K562 (cell line): ENCODE data around the gene SLC5A10. TPM values are rescaled to one million over a fixed set of nuclear protein-coding genes. Genes with fewer than 3 reads are reported as not detected.
"Not testable (repeated sequence)": the region's sequence is repeated elsewhere in the genome, so short reads cannot be mapped to it uniquely, and the experiment has no call there.

ENCODE experiments used
- ATAC-seq: fragments of 200-7000 bp; cut with Tn5 transposase; 3 replicates; pipeline ENCODE4 v1.9.1; 2020; ENCODE audit warnings: moderate library complexity
- BruUV-seq: library from RNA; stranded (reverse); fragments of 400-500 nt; replicated peaks from 2 replicates; lab custom pipeline; 2021; lab: Mats Ljungman, UMichigan
- CTCF ChIA-PET: fragments of 300-600 bp; formaldehyde crosslinking; extraction: SDS; loops from one replicate; lab custom pipeline; 2021; ENCODE audit warnings: low intra/inter-chr PET ratio; lab: Yijun Ruan, JAX
- POLR2A ChIA-PET: fragments of 300-600, 350-650 bp; sonication (Branson Sonifier 250); formaldehyde crosslinking; extraction: SDS; loops from one replicate; lab custom pipeline; 2021; ENCODE audit warnings: antibody characterized with exemption, inconsistent platforms; lab: Yijun Ruan, JAX
- DNase-seq, 4 experiments: peaks; one replicate each; pipeline versions ENCODE4 v3.0.0 to v3.0.0-alpha.2; 2011 to 2018; ENCODE audit warnings: low spot score in 3 of 4, mixed read lengths in 3 of 4; ENCODE audit errors: extremely low read depth in 1 of 4
- FAIRE-seq: peaks from 2 replicates; lab custom pipeline; 2011; peaks lifted over from hg19 to GRCh38; lab: Jason Lieb, UNC
- H2AFZ ChIP-seq: 2 replicates; pipeline ENCODE4 v1.6.0; 2011; ENCODE audit warnings: low read depth, low read length, control low read depth, inconsistent platforms
- H3K27ac ChIP-seq: fragments of 200-600 bp; 3 replicates; pipeline ENCODE4 v1.8.0; 2011; ENCODE audit warnings: low read depth, mild to moderate bottlenecking, control low read depth, inconsistent platforms, low read length, moderate library complexity, mixed read lengths; ENCODE audit errors: extremely low read depth
- H3K27me3 ChIP-seq, 2 experiments: fragments of 300-600 bp in 1 of 2; 2 replicates in 1 of 2; 3 replicates in 1 of 2; pipeline versions ENCODE4 v1.6.0 to v1.8.0; 2011; ENCODE audit warnings: inconsistent platforms in 2 of 2, low read length in 2 of 2, mild to moderate bottlenecking in 1 of 2, mixed read lengths in 1 of 2, moderate library complexity in 1 of 2; ENCODE audit not compliant: control insufficient read depth in 2 of 2, insufficient read depth in 2 of 2
- H3K36me3 ChIP-seq: fragments of 300-600 bp; 3 replicates; pipeline ENCODE4 v1.8.0; 2011; ENCODE audit warnings: mild to moderate bottlenecking, low read length, inconsistent platforms; ENCODE audit not compliant: control insufficient read depth, insufficient read depth
- H3K4me1 ChIP-seq, 2 experiments: fragments of 200-600 bp in 1 of 2; replicated peaks in 1 of 2; 2 replicates in 1 of 2; 3 replicates in 1 of 2; pipeline versions ENCODE4 v1.5.1 to v1.8.0; 2011; ENCODE audit warnings: inconsistent platforms in 2 of 2, low read length in 2 of 2, mild to moderate bottlenecking in 1 of 2, mixed read lengths in 1 of 2, moderate library complexity in 1 of 2; ENCODE audit not compliant: control insufficient read depth in 2 of 2, insufficient read depth in 2 of 2
- H3K4me2 ChIP-seq: 2 replicates; pipeline ENCODE4 v1.6.1; 2011; ENCODE audit warnings: low read length, control low read depth, inconsistent platforms, mixed read lengths; ENCODE audit not compliant: insufficient read depth
- H3K4me3 ChIP-seq: fragments of 200-600 bp; sonication (generic), shearing (Covaris generic); 2 replicates; pipeline ENCODE4 v1.5.1; 2016; ENCODE audit warnings: control low read depth, inconsistent platforms
- H3K79me2 ChIP-seq: fragments of 200-600 bp; 3 replicates; pipeline ENCODE4 v1.8.0; 2011; ENCODE audit warnings: low read length, inconsistent platforms; ENCODE audit not compliant: control insufficient read depth, insufficient read depth
- H3K9ac ChIP-seq, 2 experiments: 2 replicates each; pipeline versions ENCODE4 v1.6.0 to v1.6.1; 2011; ENCODE audit warnings: low read depth in 2 of 2, low read length in 2 of 2, control low read depth in 1 of 2, inconsistent platforms in 1 of 2, mild to moderate bottlenecking in 1 of 2, mixed read lengths in 1 of 2; ENCODE audit not compliant: insufficient read depth in 1 of 2
- H3K9me1 ChIP-seq: one replicate; pipeline ENCODE4 v1.6.0; 2011; ENCODE audit warnings: inconsistent platforms, mild to moderate bottlenecking, low read length, moderate library complexity; ENCODE audit not compliant: control insufficient read depth, insufficient read depth
- H3K9me3 ChIP-seq: replicated peaks from 2 replicates; pipeline ENCODE4 v1.5.1; 2011; ENCODE audit warnings: low read depth, low read length, inconsistent platforms; ENCODE audit not compliant: control insufficient read depth, insufficient read depth
- H4K20me1 ChIP-seq: replicated peaks from 2 replicates; pipeline ENCODE4 v1.6.1; 2011; ENCODE audit warnings: low read length, inconsistent platforms, mixed read lengths; ENCODE audit not compliant: control insufficient read depth, insufficient read depth
- ATF7 ChIP-seq: fragments of 450-650 bp; IDR thresholded peaks from 2 replicates; pipeline ENCODE4 v1.7.1; 2014; ENCODE audit warnings: mild to moderate bottlenecking, moderate library complexity
- RCOR1 ChIP-seq, 2 experiments: IDR thresholded peaks; 2 replicates each; pipeline ENCODE4 v1.6.1; 2012; ENCODE audit warnings: low read depth in 2 of 2, low read length in 2 of 2, borderline replicate concordance in 1 of 2, improper control_type of control experiment in 1 of 2
- ZFP30 ChIP-seq: fragments of 250-450 bp; sonication (Bioruptor Pico); IDR thresholded peaks from 2 replicates; pipeline ENCODE4 v1.8.0; 2022; ENCODE audit warnings: moderate library complexity, mild to moderate bottlenecking, inconsistent platforms, borderline replicate concordance
- ZNF3 ChIP-seq: fragments of 250-450 bp; sonication (Bioruptor Pico); IDR thresholded peaks from 2 replicates; pipeline ENCODE4 v1.5.0; 2021; ENCODE audit warnings: mild to moderate bottlenecking, moderate library complexity
- WGBS: fragments of 100-300 bp; shearing (Covaris generic); methylation state at CpG from one replicate; pipeline ENCODE4 v1.1.6; 2016; ENCODE audit warnings: low coverage, mixed read lengths; ENCODE audit not compliant: insufficient coverage; ENCODE audit errors: missing lambda C conversion rate; 5-methylcytosine and 5-hydroxymethylcytosine counted together
- in situ Hi-C: fragments of 300-500 bp; cut with MboI; formaldehyde crosslinking; loops from 4 replicates; pipeline ENCODE4 v1.15.0; 2018; ENCODE audit warnings: inconsistent platforms, mixed read lengths
- intact Hi-C: fragments of 100-400 bp; cut with micrococcal nuclease; formaldehyde crosslinking; loops from 2 replicates; pipeline ENCODE4 v1.14.2; 2022
- polyA plus RNA-seq, 8 experiments: library from polyadenylated mRNA; depleted of rRNA in 4 of 8; stranded (reverse) in 5 of 8; unstranded in 3 of 8; fragments of >200 nt; fragmentation: Nextera tagmentation in 2 of 8; fragmentation: Illumina TruSeq in 1 of 8; extraction: Ambion mirVana in 2 of 8; extraction: Trizol in 1 of 8; gene quantifications; 2 replicates each; pipeline versions ENCODE4 v1.2.1 to v1.2.3, GENCODE V29; 2011 to 2014; ENCODE audit warnings: inconsistent platforms in 1 of 8, missing spikeins in 1 of 8
- total RNA-seq, 7 experiments: library from RNA; depleted of rRNA in 6 of 7; stranded (reverse); fragments of >200 nt in 6 of 7; fragmentation: Illumina TruSeq in 2 of 7; extraction: Trizol in 2 of 7; gene quantifications; 2 replicates each; pipeline versions ENCODE4 v1.2.1 to v1.2.3, GENCODE V29; 2011 to 2021; ENCODE audit warnings: low replicate concordance in 1 of 7

Gene SLC5A10
- total and polyA plus RNA-seq, 9 of the 15 experiments (the other 6 are each of a cell fraction or from before 2014, with no cell fraction given) = 0.03 to 0.09 (median 0.03) TPM; not detected in 5

GRCh38 chr17:18922596-18922995 lies 29.4 kb upstream of the SLC5A10 start:
- H3K9ac ChIP-seq, ATAC-seq, H3K4me2 ChIP-seq, CTCF ChIA-PET, H3K4me3 ChIP-seq, H3K79me2 ChIP-seq, H3K9me3 ChIP-seq, in situ Hi-C loops, H3K27ac ChIP-seq, BruUV-seq, H2AFZ ChIP-seq, FAIRE-seq, intact Hi-C loops, H3K27me3 ChIP-seq, H3K9me1 ChIP-seq, DNase-seq, H4K20me1 ChIP-seq: not testable (repeated sequence)
- WGBS = 100% methylated on average over 2 of the region's 7 CpGs
- POLR2A ChIA-PET = interaction anchor here (0.9 kb wide), 1 partner anchor 10 kb away, joined by 3 read pairs; no protein-coding TSS in a partner anchor
- peaks cover 7 to 24% of the 10 kb centered on the region in 2 experiments; a peak in 4 of 5 replicates for H3K4me1 ChIP-seq
- peaks cover 13% of the 10 kb centered on the region for H3K36me3 ChIP-seq

- CTCF ChIA-PET = no interaction called here
- no peak for DNase-seq
- Histone ChIP-seq H3K27ac (no peak overlapping the region), H4K20me1 (no peaks in the 10 kb centered on the region), H3K9me3 (no peaks in the 10 kb centered on the region), H2AFZ (no peak overlapping the region), H3K4me3 (no peak overlapping the region), H3K36me3 (peaks cover 21% of the 10 kb centered on the region), H3K9me1 (no peaks in the 10 kb centered on the region), H3K27me3 (no peaks in the 10 kb centered on the region), H3K4me2 (no peak overlapping the region), H3K9ac (no peak overlapping the region), H3K79me2 (peaks cover 9% of the 10 kb centered on the region; the same call in 2 of the 3 replicates), H3K4me1 (peaks cover 0 to 13% of the 10 kb centered on the region in 2 experiments; a peak in 4 of 5 replicates)
- TF ChIP-seq RCOR1 (IDR thresholded peaks at IDR 0.05; ENCODE audit: borderline replicate concordance in 1 of 2, low read depth in 2 of 2, low read length in 2 of 2) (no peak), ZNF3 (CRISPR knock-in tag) (no peak), ATF7 (no peak), ZFP30 (CRISPR knock-in tag) (no peak)
- intact Hi-C loops = no loop called here
- in situ Hi-C loops = no loop called here
- ATAC-seq = no peak
- no peak for FAIRE-seq
- BruUV-seq = no TSS peak
- POLR2A ChIA-PET = no interaction called here
- WGBS = 93% methylated on average over 1 of the region's 1 CpG
These were observed 26.8 kb upstream of the SLC5A10 start for GRCh38 chr17:18925187-18925586.
